HepG2 (cell line): ENCODE measurements around the gene TNFRSF6B. TPM values are rescaled to one million over a fixed set of nuclear protein-coding genes. Genes with fewer than 3 reads are reported as not detected.

Experiments
- ARID2 ChIP-seq: sonication (generic); formaldehyde crosslinking; IDR thresholded peaks from 2 replicates; pipeline ENCODE4 v1.8.1; 2022; ENCODE audit warnings: mild to moderate bottlenecking, missing genetic modification reagents, borderline replicate concordance
- BCLAF1 ChIP-seq: fragments of 450-650 bp; IDR thresholded peaks from 2 replicates; pipeline ENCODE4 v1.6.1; 2017; ENCODE audit warnings: mild to moderate bottlenecking
- DNMT1 ChIP-seq: sonication (generic); formaldehyde crosslinking; IDR thresholded peaks from 2 replicates; pipeline ENCODE4 v1.5.1; 2020; ENCODE audit warnings: mild to moderate bottlenecking, missing genetic modification reagents
- E2F2 ChIP-seq: sonication (generic); formaldehyde crosslinking; IDR thresholded peaks from 2 replicates; pipeline ENCODE4 v1.4.0; 2020; ENCODE audit warnings: missing genetic modification reagents, borderline replicate concordance
- FOXO1 ChIP-seq: sonication (generic); formaldehyde crosslinking; IDR thresholded peaks from 2 replicates; pipeline ENCODE4 v1.4.0; 2020; ENCODE audit warnings: missing genetic modification reagents
- IKZF5 ChIP-seq: IDR thresholded peaks from 2 replicates; pipeline ENCODE4 v1.6.1; 2018; ENCODE audit warnings: missing genetic modification reagents, mild to moderate bottlenecking, missing compliant biosample characterization
- KDM5A ChIP-seq: fragments of 200-600 bp; sonication (generic); IDR thresholded peaks from 2 replicates; pipeline ENCODE4 v1.7.0; 2018; ENCODE audit warnings: antibody characterized with exemption, mild to moderate bottlenecking, low read length, borderline replicate concordance
- MEIS1 ChIP-seq: sonication (generic); formaldehyde crosslinking; IDR thresholded peaks from 2 replicates; pipeline ENCODE4 v1.9.0; 2021; ENCODE audit warnings: mild to moderate bottlenecking, missing genetic modification reagents, moderate library complexity, borderline replicate concordance
- MXD4 ChIP-seq: IDR thresholded peaks from 2 replicates; pipeline ENCODE4 v1.6.1; 2016; ENCODE audit warnings: mild to moderate bottlenecking, missing biosample characterization, missing genetic modification reagents
- SP5 ChIP-seq: IDR thresholded peaks from 2 replicates; pipeline ENCODE4 v1.6.1; 2016; ENCODE audit warnings: low read depth, borderline replicate concordance
- TBL1XR1 ChIP-seq: fragments of 150-350 bp; IDR thresholded peaks from 2 replicates; pipeline ENCODE4 v1.6.1; 2014; ENCODE audit warnings: borderline replicate concordance, low read length; ENCODE audit not compliant: partially characterized antibody
- TEAD2 ChIP-seq: sonication (generic); formaldehyde crosslinking; IDR thresholded peaks from 2 replicates; pipeline ENCODE4 v1.9.0; 2021; ENCODE audit warnings: missing genetic modification reagents
- ZFP91 ChIP-seq: sonication (generic); formaldehyde crosslinking; IDR thresholded peaks from 2 replicates; pipeline ENCODE4 v1.9.0; 2022; ENCODE audit warnings: missing genetic modification reagents, mild to moderate bottlenecking, borderline replicate concordance
- ZMYM4 ChIP-seq: sonication (generic); formaldehyde crosslinking; IDR thresholded peaks from 2 replicates; pipeline ENCODE4 v1.8.1; 2023; ENCODE audit warnings: mild to moderate bottlenecking, missing genetic modification reagents
- ZNF180 ChIP-seq: sonication (generic); formaldehyde crosslinking; IDR thresholded peaks from 2 replicates; pipeline ENCODE4 v1.4.0; 2020; ENCODE audit warnings: low read depth, missing genetic modification reagents, borderline replicate concordance
- ZNF343 ChIP-seq: sonication (generic); formaldehyde crosslinking; IDR thresholded peaks from 2 replicates; pipeline ENCODE4 v1.4.0; 2020; ENCODE audit warnings: mild to moderate bottlenecking, missing genetic modification reagents
- ZNF644 ChIP-seq: IDR thresholded peaks from 2 replicates; pipeline ENCODE4 v1.6.1; 2016; ENCODE audit warnings: low read depth
- ZZZ3 ChIP-seq: sonication (generic); formaldehyde crosslinking; IDR thresholded peaks from 2 replicates; pipeline ENCODE4 v1.4.0; 2020; ENCODE audit warnings: missing genetic modification reagents, mild to moderate bottlenecking, borderline replicate concordance
- polyA plus RNA-seq, 8 experiments: library from polyadenylated mRNA; depleted of rRNA in 3 of 8; stranded (reverse) in 7 of 8; unstranded in 1 of 8; fragments of >200 nt; fragmentation: Illumina TruSeq in 4 of 8; extraction: Trizol in 4 of 8; gene quantifications; 2 replicates each; pipeline versions ENCODE4 v1.2.1 to v1.2.3, GENCODE V29; 2011 to 2016; ENCODE audit warnings: low read depth in 4 of 8, missing spikeins in 1 of 8, mixed read lengths in 1 of 8; ENCODE audit not compliant: insufficient read depth in 1 of 8
- total RNA-seq, 5 experiments: library from RNA; depleted of rRNA; stranded (reverse); fragments of >200 nt; fragmentation: Illumina TruSeq; extraction: Trizol; gene quantifications; 2 replicates each; pipeline ENCODE4 v1.2.3, GENCODE V29; 2016; ENCODE audit warnings: low read depth in 1 of 5
- TF ChIP-seq, protein P1 (sequence below): sonication (generic); formaldehyde crosslinking; IDR thresholded peaks from 2 replicates; pipeline ENCODE4 v1.4.0; 2020; ENCODE audit warnings: missing genetic modification reagents

TNFRSF6B gene
- total and polyA plus RNA-seq, 2 of the 13 experiments (the other 11 are each of a cell fraction or from before 2014, with no cell fraction given): 0.24 TPM; not detected in 1

GRCh38 chr20:63736893-63737694, 40.6 kb downstream of the TNFRSF6B start (continued):
- TF ChIP-seq ZMYM4 (CRISPR knock-in tag) (no peak), TBL1XR1 (no peak), FOXO1 (CRISPR knock-in tag) (no peak; the same call in 1 of the 2 replicates), ZNF343 (CRISPR knock-in tag) (peak; percentile 38), SP5 (CRISPR knock-in tag) (no peak; the same call in 1 of the 2 replicates), MXD4 (CRISPR knock-in tag) (no peak; the same call in 1 of the 2 replicates), DNMT1 (0 out of 2 replicates have a peak, but pooled peaks have one; percentile 45), ZNF180 (CRISPR knock-in tag) (no peak), IKZF5 (peak; percentile 50; the same call in 1 of the 2 replicates), ZZZ3 (CRISPR knock-in tag) (no peak; the same call in 1 of the 2 replicates), BCLAF1 (no peak), ZNF644 (CRISPR knock-in tag) (no peak), KDM5A (no peak), MEIS1 (CRISPR knock-in tag) (0 out of 2 replicates have a peak, but pooled peaks have one; percentile 52), ARID2 (CRISPR knock-in tag) (peak; percentile 12; the same call in 1 of the 2 replicates), TEAD2 (CRISPR knock-in tag) (no peak), ZFP91 (CRISPR knock-in tag) (peak; percentile 73), E2F2 (CRISPR knock-in tag) (0 out of 2 replicates have a peak, but pooled peaks have one; percentile 38)
- TF ChIP-seq, protein P1, sequence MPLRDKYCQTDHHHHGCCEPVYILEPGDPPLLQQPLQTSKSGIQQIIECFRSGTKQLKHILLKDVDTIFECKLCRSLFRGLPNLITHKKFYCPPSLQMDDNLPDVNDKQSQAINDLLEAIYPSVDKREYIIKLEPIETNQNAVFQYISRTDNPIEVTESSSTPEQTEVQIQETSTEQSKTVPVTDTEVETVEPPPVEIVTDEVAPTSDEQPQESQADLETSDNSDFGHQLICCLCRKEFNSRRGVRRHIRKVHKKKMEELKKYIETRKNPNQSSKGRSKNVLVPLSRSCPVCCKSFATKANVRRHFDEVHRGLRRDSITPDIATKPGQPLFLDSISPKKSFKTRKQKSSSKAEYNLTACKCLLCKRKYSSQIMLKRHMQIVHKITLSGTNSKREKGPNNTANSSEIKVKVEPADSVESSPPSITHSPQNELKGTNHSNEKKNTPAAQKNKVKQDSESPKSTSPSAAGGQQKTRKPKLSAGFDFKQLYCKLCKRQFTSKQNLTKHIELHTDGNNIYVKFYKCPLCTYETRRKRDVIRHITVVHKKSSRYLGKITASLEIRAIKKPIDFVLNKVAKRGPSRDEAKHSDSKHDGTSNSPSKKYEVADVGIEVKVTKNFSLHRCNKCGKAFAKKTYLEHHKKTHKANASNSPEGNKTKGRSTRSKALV (CRISPR knock-in tag): no peak; the same call in none of the 2 replicates
